DOHH2 (cell line): ENCODE results near the gene DDA1.

Source experiments
- EZH2phosphoT487 ChIP-seq: fragments of 200-600 bp; sonication (generic); IDR thresholded peaks from 2 replicates; pipeline ENCODE4 v1.6.1; 2017; ENCODE audit warnings: borderline replicate concordance, mild to moderate bottlenecking, antibody characterized with exemption, low read length, moderate library complexity, mixed read lengths
- TF ChIP-seq, protein P1 (sequence below): fragments of 200-600 bp; sonication (generic); IDR thresholded peaks from one replicate; pipeline ENCODE4 v1.5.1; 2014; ENCODE audit warnings: antibody characterized with exemption, mild to moderate bottlenecking, low read depth, low read length; ENCODE audit not compliant: poor library complexity, severe bottlenecking

DNA sequence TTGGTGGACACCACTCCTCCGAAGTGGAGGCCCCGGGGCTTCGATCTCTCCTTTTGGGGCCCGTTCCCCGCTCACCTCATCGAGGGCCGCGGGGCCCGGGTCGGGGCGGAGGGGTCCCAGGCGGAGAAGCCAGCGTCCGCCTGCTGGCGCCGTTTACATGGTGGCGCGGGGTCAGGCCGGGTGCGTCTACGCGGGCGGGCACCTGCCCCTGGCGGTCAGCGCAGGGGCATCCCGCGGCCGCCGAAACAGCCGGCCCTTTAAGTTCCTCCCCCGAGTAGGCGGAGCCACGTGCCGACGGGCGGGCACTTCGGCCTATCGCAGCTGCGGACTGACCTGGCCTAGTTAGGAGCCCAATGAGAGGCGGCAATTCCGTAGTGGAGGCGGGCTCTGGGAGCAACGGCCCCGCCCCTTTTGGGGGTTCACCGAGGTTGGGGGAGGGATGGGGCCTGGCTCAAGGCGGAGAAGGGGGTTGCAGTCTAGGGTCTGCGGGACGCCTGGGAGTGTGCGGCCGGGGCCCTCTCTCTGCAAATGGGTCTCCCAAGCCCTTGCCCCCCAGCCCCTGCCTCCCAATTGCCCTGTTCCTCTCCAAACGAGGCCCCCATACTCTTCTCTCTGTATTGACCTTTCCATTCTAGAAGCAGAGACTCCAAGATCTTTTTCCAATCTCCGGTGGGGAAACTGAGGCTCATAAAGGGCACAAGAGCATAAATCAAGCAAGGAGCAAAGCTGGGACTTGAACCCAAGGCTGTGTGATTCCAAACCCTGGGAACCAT, 6.0 kb upstream of the DDA1 start, which contains the start of gene ABHD8:
- TF ChIP-seq, protein P1, sequence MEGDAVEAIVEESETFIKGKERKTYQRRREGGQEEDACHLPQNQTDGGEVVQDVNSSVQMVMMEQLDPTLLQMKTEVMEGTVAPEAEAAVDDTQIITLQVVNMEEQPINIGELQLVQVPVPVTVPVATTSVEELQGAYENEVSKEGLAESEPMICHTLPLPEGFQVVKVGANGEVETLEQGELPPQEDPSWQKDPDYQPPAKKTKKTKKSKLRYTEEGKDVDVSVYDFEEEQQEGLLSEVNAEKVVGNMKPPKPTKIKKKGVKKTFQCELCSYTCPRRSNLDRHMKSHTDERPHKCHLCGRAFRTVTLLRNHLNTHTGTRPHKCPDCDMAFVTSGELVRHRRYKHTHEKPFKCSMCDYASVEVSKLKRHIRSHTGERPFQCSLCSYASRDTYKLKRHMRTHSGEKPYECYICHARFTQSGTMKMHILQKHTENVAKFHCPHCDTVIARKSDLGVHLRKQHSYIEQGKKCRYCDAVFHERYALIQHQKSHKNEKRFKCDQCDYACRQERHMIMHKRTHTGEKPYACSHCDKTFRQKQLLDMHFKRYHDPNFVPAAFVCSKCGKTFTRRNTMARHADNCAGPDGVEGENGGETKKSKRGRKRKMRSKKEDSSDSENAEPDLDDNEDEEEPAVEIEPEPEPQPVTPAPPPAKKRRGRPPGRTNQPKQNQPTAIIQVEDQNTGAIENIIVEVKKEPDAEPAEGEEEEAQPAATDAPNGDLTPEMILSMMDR: peak; percentile 23
- TF ChIP-seq EZH2phosphoT487: no peak
